Motor neuron (in vitro differentiated cells): Measurements from ENCODE around the gene DPF3. TPM values are rescaled to one million over a fixed set of nuclear protein-coding genes. Genes with fewer than 3 reads are reported as not detected.

Experiments
- ATAC-seq, 8 experiments: fragments of 200-7000 bp; cut with Tn5 transposase; replicated peaks in 6 of 8; 2 replicates each; pipeline ENCODE4 v1.8.0; 2021; ENCODE audit warnings: mild to moderate bottlenecking in 8 of 8, moderate library complexity in 8 of 8
- H3K27ac ChIP-seq, 2 donors: fragments of 250-450 bp; sonication (Bioruptor Pico); 2 replicates each; pipeline ENCODE4 v1.9.0; 2021; ENCODE audit warnings: antibody characterized with exemption in 2 of 2, mild to moderate bottlenecking in 2 of 2, moderate library complexity in 1 of 2
- H3K4me1 ChIP-seq, 2 donors: fragments of 250-450 bp; sonication (Bioruptor Pico); replicated peaks in 1 of 2; 2 replicates each; pipeline ENCODE4 v1.6.1; 2021; ENCODE audit warnings: antibody characterized with exemption in 2 of 2, mild to moderate bottlenecking in 2 of 2, moderate library complexity in 1 of 2
- H3K4me3 ChIP-seq, 5 donors: fragments of 250-450 bp; sonication (Bioruptor Pico); 2 replicates each; pipeline ENCODE4 v1.9.0; 2021; ENCODE audit warnings: antibody characterized with exemption in 5 of 5, mild to moderate bottlenecking in 5 of 5, moderate library complexity in 4 of 5
- WGBS, 10 experiments: fragments of 450-650 bp; shearing (Covaris generic); methylation state at CpG; one replicate each; pipeline ENCODE4 v1.0.0; 2022; 5-methylcytosine and 5-hydroxymethylcytosine counted together
- in situ Hi-C, 9 experiments: fragments of 400-800 bp; cut with MboI; loops; one replicate each; pipeline ENCODE4 v1.15.0; 2021; ENCODE audit warnings: low sequenced_read_pairs in 9 of 9, low pct_unique_long_range_greater_than_20kb in 2 of 9; ENCODE audit not compliant: unreplicated experiment in 9 of 9
- total RNA-seq, 8 experiments: library from RNA; unstranded; fragments of 300-600 nt; gene quantifications; 2 replicates each; pipeline versions ENCODE4 v1.2.3 to v1.2.4, GENCODE V29; 2022

DPF3 gene
- total RNA-seq, 8 experiments from 2014 or later = 5.0 to 10.8 (median 8.6) TPM

DNA sequence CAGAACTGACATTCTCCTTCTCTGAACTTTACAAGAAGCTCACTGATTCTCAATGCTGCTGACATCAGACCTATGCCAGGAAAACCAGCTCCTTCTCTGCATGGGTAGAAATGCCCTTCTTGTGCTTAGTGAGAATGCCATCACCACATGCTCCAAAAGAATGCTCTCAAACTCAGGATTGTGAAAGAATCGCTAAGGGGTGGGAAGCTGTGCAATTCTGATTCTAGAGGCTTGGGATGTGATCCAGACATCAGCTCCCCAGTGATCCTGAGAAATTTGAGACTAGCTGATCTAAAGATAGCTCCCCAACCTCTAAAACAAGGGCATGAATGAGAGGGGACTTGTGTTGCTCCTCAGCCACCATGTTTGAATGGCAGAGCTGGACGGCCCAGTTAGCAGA, 113.2 kb downstream of the DPF3 start:
- H3K27ac ChIP-seq = no peak overlapping the region
- WGBS, 10 experiments = 0 to 100% (median 72%) methylated on average over 1 to 2 of the region's 2 CpGs; no CpG with 5 or more reads in 4 of the 10 experiments
- in situ Hi-C loops = no loop called here
- peak in 2 of 8 experiments; percentile 54 to 66 for ATAC-seq
- H3K4me1 ChIP-seq = peaks cover 20 to 21% of the 10 kb centered on the region in 2 donors
- no peak overlapping the region for H3K4me3 ChIP-seq

GRCh38 chr14:72779679-72780078, 114.2 kb downstream of the DPF3 start:
- no peak for ATAC-seq
- in situ Hi-C loops = no loop called here
- peaks cover 21 to 25% of the 10 kb centered on the region in 2 donors for H3K4me1 ChIP-seq
- 71 to 100% (median 100%) methylated on average over 1 of the region's 2 CpGs; no CpG with 5 or more reads in 6 of the 10 experiments for WGBS, 10 experiments
- no peak overlapping the region for H3K4me3 ChIP-seq
- H3K27ac ChIP-seq = no peak overlapping the region

- H3K27ac ChIP-seq = no peak overlapping the region
- H3K4me3 ChIP-seq = no peak overlapping the region
- H3K4me1 ChIP-seq = peaks cover 14 to 24% of the 10 kb centered on the region in 2 donors
- 70 to 100% (median 83%) methylated on average over 1 to 2 of the region's 2 CpGs; no CpG with 5 or more reads in 5 of the 10 experiments for WGBS, 10 experiments
- no peak for ATAC-seq
- in situ Hi-C loops = no loop called here
These were observed 116.3 kb downstream of the DPF3 start for GRCh38 chr14:72777636-72778035.

DNA sequence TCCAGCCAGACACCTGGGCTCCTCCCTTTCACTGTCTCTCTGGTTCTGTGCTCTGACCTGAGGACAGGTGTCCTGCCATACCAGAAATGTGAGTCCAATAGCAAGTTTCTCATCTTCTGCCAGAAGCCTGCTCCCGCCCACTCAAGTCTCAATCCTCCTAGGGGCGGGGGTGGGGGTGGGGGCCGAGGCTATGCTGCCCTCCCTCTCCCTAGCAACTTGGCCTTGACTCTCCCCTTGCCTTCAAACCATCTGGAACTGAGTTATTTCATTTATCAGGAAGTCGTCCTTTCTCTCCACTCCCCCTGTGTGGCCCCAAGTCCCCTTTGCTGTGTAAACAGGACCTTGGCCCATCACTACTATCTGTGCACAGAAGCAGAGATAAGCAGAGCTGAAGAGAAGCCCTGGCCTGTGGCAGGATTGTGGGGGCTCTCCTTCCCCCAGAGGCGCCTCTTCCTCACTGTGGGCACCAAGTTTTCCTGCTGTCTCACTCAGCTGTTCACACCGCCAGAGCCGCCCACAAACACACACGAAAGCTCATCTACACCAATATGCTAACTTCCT, 117.1 kb downstream of the DPF3 start:
- Histone ChIP-seq H3K4me1 (peaks cover 14 to 23% of the 10 kb centered on the region in 2 donors), H3K27ac (no peak overlapping the region), H3K4me3 (no peak overlapping the region)
- in situ Hi-C loops = no loop called here
- WGBS, 10 experiments = 0 to 100% (median 44%) methylated on average over 1 to 7 of the region's 8 CpGs; no CpG with 5 or more reads in 5 of the 10 experiments
- ATAC-seq = peak in 3 of 8 experiments; percentile 25 to 71 (median 58)

DNA sequence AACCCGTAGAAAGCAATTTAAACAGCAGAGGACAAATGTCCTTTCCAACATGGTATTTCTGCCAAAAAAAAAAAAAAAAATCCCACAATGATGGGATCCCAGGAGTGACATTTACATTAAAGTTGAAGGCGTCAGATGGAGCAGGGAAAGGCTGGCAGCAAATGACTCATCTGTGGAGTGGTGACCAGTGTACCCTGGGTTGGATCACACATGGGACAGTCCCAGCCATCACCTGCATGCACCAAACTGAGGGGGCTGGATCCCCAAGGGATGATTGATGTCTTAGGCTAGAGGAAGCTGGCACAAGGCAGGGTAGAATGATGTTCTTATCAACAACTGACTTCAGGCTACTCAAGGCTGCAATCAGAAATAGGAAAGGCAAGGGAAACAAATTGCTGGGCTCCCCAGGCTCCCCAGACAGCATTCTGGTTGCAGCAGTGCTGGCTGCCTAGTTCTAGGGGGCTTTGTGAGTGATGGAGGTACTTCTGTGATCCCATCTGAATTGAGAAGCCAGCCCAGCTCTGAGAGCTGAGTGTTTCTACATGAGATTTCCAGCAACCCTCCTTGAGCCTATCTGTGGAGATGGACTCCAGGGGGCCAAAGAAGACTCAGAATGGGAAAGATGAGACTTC, 117.9 kb downstream of the DPF3 start:
- ATAC-seq = peak in 5 of 8 experiments; percentile 65 to 91 (median 78)
- 20 to 80% (median 64%) methylated on average over 1 to 2 of the region's 2 CpGs; no CpG with 5 or more reads in 1 of the 10 experiments for WGBS, 10 experiments
- peaks cover 14 to 15% of the 10 kb centered on the region in 2 donors for H3K4me1 ChIP-seq
- in situ Hi-C loops = no loop called here
- no peak overlapping the region for H3K27ac ChIP-seq
- no peak overlapping the region for H3K4me3 ChIP-seq

GRCh38 chr14:72774894-72775620, 118.8 kb downstream of the DPF3 start:
- Histone ChIP-seq H3K4me1 (peaks cover 14 to 15% of the 10 kb centered on the region in 2 donors), H3K27ac (no peak overlapping the region), H3K4me3 (no peak overlapping the region)
- 21 to 97% (median 78%) methylated on average over 3 to 6 of the region's 6 CpGs; no CpG with 5 or more reads in 1 of the 10 experiments for WGBS, 10 experiments
- no peak for ATAC-seq
- in situ Hi-C loops = no loop called here

DNA sequence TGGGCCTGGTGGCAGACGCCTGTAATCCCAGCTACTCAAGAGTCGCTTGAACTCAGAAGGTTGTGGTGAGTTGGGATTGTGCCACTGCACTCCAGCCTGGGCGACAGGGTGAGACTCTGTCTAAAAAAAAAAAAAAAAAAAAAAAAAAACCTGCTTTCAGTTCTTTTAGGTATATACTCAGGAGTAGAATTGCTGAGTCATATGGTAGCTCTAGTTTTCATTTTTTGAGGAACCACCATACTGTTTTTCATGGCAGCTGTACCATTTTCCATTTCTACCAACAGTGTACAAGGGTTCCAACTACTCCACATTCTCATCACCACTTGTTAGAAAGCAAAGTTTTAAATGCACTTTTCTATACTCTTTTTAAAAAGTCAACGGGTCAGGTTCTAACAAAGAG, 119.8 kb downstream of the DPF3 start:
- ATAC-seq = no peak

DNA sequence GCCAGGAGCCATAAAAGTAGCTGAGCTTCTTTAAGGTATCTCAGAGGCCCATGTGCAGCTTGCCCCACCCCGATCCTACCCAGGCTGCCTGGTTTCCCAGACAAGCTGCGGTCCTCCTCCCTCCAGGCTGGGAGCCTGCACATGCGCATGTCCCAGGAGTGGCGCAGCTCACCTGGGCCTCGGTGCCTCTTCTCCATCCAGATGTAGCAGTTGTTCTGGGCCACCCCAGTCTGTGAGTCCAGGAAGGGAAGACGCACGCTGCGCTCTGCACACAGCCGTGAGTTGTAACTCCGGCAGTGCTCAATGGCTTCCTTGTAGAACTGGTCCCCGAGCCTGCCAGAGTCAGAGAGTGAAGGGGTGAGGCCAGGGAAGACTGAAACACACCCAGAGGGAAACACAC, 122.3 kb downstream of the DPF3 start:
- H3K4me1 ChIP-seq = peaks cover 7 to 15% of the 10 kb centered on the region in 2 donors
- WGBS, 10 experiments = 80 to 100% (median 95%) methylated on average over 1 to 6 of the region's 11 CpGs; no CpG with 5 or more reads in 7 of the 10 experiments
- no peak overlapping the region for H3K27ac ChIP-seq
- in situ Hi-C loops = no loop called here
- peak in 1 of 8 experiments; percentile 24 for ATAC-seq
- no peak overlapping the region for H3K4me3 ChIP-seq

More for the DNA sequence above, 119.8 kb downstream of the DPF3 start:
- in situ Hi-C loops = no loop called here
- Histone ChIP-seq H3K4me3 (no peak overlapping the region), H3K27ac (no peak overlapping the region), H3K4me1 (peaks cover 14 to 15% of the 10 kb centered on the region in 2 donors)
- 40 to 100% (median 83%) methylated on average over 1 to 3 of the region's 4 CpGs; no CpG with 5 or more reads in 3 of the 10 experiments for WGBS, 10 experiments

- no peaks in the 10 kb centered on the region for H3K4me1 ChIP-seq
- ATAC-seq = no peak
- 40 to 100% (median 83%) methylated on average over 1 to 3 of the region's 3 CpGs; no CpG with 5 or more reads in 2 of the 10 experiments for WGBS, 10 experiments
- no peak overlapping the region for H3K4me3 ChIP-seq
- no peak overlapping the region for H3K27ac ChIP-seq
- in situ Hi-C loops = no loop called here
These were observed 127.6 kb downstream of the DPF3 start for GRCh38 chr14:72766296-72766695.

- ATAC-seq = no peak
- WGBS, 10 experiments = 71 to 75% methylated on average over 1 of the region's 1 CpG; no CpG with 5 or more reads in 8 of the 10 experiments
- no peak overlapping the region for H3K4me3 ChIP-seq
- H3K27ac ChIP-seq = no peak overlapping the region
- in situ Hi-C loops = no loop called here
- H3K4me1 ChIP-seq = no peaks in the 10 kb centered on the region
These were observed 130.0 kb downstream of the DPF3 start for GRCh38 chr14:72763892-72764291.

- H3K27ac ChIP-seq = no peak overlapping the region
- H3K4me3 ChIP-seq = no peak overlapping the region
- no peak for ATAC-seq
- no peaks in the 10 kb centered on the region for H3K4me1 ChIP-seq
- in situ Hi-C loops = no loop called here
These were observed 134.2 kb downstream of the DPF3 start for GRCh38 chr14:72759670-72760069.

DNA sequence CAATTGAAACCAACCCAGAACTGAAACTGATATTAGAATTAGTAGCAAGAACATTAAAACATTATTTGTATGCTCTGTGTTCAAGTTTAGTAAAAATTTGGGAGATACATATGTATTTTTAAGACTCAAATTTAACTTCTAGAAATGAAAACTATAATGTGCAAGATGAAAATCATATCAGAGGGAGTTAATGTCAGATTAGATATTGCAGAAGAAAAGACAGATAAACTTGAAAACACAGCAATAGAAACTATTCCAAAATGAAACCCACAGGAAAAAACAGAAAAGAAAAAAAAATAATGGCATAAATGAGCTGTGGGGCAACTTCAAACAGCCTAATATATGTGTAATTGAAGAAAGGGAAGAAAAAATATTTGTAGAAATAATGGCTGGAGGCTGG, 134.9 kb downstream of the DPF3 start:
- ATAC-seq = no peak
- Histone ChIP-seq H3K27ac (no peak overlapping the region), H3K4me3 (no peak overlapping the region), H3K4me1 (no peaks in the 10 kb centered on the region)
- in situ Hi-C loops = no loop called here

DNA sequence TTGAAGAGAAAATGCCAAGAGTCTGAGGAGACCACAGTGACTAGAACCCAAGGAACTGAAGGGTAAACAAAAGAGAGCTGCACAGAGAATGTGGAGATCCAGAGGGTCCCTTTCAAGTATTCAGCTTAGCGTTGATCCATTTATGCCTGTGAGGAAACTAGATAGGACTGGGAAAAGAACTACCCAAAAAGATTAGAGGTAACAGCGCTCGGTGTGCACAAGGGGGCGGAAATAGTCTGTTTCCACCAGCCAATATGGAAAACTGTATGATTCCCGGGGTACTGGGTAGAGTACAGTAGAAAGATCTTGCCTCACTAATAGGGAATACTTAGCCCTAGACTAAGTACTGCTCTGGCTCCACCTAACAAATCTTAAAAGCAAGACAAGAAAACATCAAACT, 135.5 kb downstream of the DPF3 start:
- 60 to 93% (median 83%) methylated on average over 1 to 5 of the region's 5 CpGs; no CpG with 5 or more reads in 1 of the 10 experiments for WGBS, 10 experiments
- Histone ChIP-seq H3K4me1 (no peaks in the 10 kb centered on the region), H3K4me3 (no peak overlapping the region), H3K27ac (no peak overlapping the region)
- in situ Hi-C loops = no loop called here
- ATAC-seq = no peak
